Activated T-helper 2 cell treated with anti-CD3 and anti-CD28 coated beads, Interferon-gamma antibody, Interleukin-2, Interleukin-4, amounts not matched to agents 10 μg/mL and 5 μg/mL and 100 μg/mL, durations not matched to agents 14 hours and 24 hours and 36 hours (primary cell): ENCODE measurements around the gene CD9. TPM values are rescaled to one million over a fixed set of nuclear protein-coding genes. Genes with fewer than 3 reads are reported as not detected.
A peak's percentile ranks its signal among the peaks of the same experiment; 100 is the strongest.

Experiments used
- DNase-seq: peaks from one replicate; pipeline ENCODE4 v3.0.0; 2021; ENCODE audit warnings: low spot score
- H3K27ac Mint-ChIP-seq: one replicate; pipeline ENCODE4 v1.8.0; 2021; ENCODE audit warnings: mixed read lengths
- H3K27me3 Mint-ChIP-seq: one replicate; pipeline ENCODE4 v1.8.0; 2021; ENCODE audit warnings: low read depth, mixed read lengths
- H3K36me3 Mint-ChIP-seq: one replicate; pipeline ENCODE4 v1.8.0; 2021; ENCODE audit warnings: low read depth, mixed read lengths
- H3K4me1 Mint-ChIP-seq: one replicate; pipeline ENCODE4 v1.8.0; 2021; ENCODE audit warnings: low read depth, mixed read lengths
- H3K4me3 Mint-ChIP-seq: one replicate; pipeline ENCODE4 v1.8.0; 2021; ENCODE audit warnings: low read depth, mild to moderate bottlenecking, moderate library complexity, mixed read lengths
- H3K9me3 Mint-ChIP-seq: one replicate; pipeline ENCODE4 v1.8.0; 2021; ENCODE audit warnings: mixed read lengths
- intact Hi-C: fragments of 100-400 bp; cut with micrococcal nuclease; formaldehyde crosslinking; loops from one replicate; pipeline ENCODE4 v1.15.1; 2023
- total RNA-seq: library from RNA; stranded (reverse); gene quantifications from 2 replicates; pipeline ENCODE4 v1.2.3, GENCODE V29; 2022

The CD9 gene
- total RNA-seq, 1 donor from 2014 or later, result 24.8 TPM

GRCh38 chr12:6198051-6198450 lies 2.1 kb upstream of the CD9 start:
- H3K9me3 Mint-ChIP-seq, result no peaks in the 10 kb centered on the region
- H3K4me3 Mint-ChIP-seq, result no peak overlapping the region
- H3K27ac Mint-ChIP-seq, result no peak overlapping the region
- peaks cover 34% of the 10 kb centered on the region for H3K27me3 Mint-ChIP-seq
- H3K4me1 Mint-ChIP-seq, result peaks cover 23% of the 10 kb centered on the region
- H3K36me3 Mint-ChIP-seq, result no peaks in the 10 kb centered on the region
- intact Hi-C loops, result loop anchor here (10.0 kb wide), 1 partner anchor 213 kb away; no protein-coding TSS in a partner anchor
- DNase-seq, result no peak

DNA sequence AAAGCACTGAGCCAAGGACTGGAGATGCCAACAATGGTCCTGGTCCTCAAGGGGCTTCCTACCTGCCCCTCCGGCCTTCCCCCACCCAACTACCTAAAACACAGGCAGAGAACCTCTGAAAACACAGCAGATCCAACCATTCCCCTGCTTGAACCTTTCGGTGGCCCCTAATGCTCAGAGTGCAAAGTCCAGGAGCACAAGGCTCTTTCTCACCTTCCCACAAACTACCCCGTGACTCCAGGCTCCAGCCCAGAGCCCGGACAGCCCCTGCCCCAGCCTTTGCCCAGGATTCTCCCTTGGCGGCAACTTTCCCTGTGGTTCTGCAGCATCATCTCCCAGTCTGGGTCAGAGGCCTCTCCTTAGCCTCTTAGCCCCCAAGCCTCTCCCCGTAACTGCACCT lies 1.6 kb upstream of the CD9 start:
- Mint-ChIP-seq H3K27me3 (peaks cover 32% of the 10 kb centered on the region), H3K27ac (no peak overlapping the region), H3K4me3 (no peak overlapping the region), H3K4me1 (peaks cover 23% of the 10 kb centered on the region), H3K36me3 (no peaks in the 10 kb centered on the region), H3K9me3 (no peaks in the 10 kb centered on the region)
- intact Hi-C loops, result loop anchor here (10.0 kb wide), 1 partner anchor 214 kb away; no protein-coding TSS in a partner anchor
- DNase-seq, result no peak

- Mint-ChIP-seq H3K9me3 (no peaks in the 10 kb centered on the region), H3K36me3 (no peaks in the 10 kb centered on the region), H3K4me3 (peak overlapping the region; percentile 41), H3K4me1 (peaks cover 23% of the 10 kb centered on the region), H3K27me3 (peaks cover 32% of the 10 kb centered on the region), H3K27ac (no peak overlapping the region)
- intact Hi-C loops, result loop anchor here (1.0 to 10.0 kb wide), 2 partner anchors 31 to 214 kb away; no protein-coding TSS in a partner anchor
- no peak for DNase-seq
These were observed 1.1 kb upstream of the CD9 start for GRCh38 chr12:6198985-6199530.

GRCh38 chr12:6199531-6200255 lies 507 bp upstream of the CD9 start:
- H3K9me3 Mint-ChIP-seq, result no peaks in the 10 kb centered on the region
- H3K27me3 Mint-ChIP-seq, result peaks cover 34% of the 10 kb centered on the region
- peaks cover 23% of the 10 kb centered on the region for H3K4me1 Mint-ChIP-seq
- no peak for DNase-seq
- H3K36me3 Mint-ChIP-seq, result no peaks in the 10 kb centered on the region
- intact Hi-C loops, result loop anchor here (1.0 to 10.0 kb wide), 2 partner anchors 31 to 215 kb away; no protein-coding TSS in a partner anchor
- H3K4me3 Mint-ChIP-seq, result peak overlapping the region; percentile 41
- H3K27ac Mint-ChIP-seq, result no peak overlapping the region

DNA sequence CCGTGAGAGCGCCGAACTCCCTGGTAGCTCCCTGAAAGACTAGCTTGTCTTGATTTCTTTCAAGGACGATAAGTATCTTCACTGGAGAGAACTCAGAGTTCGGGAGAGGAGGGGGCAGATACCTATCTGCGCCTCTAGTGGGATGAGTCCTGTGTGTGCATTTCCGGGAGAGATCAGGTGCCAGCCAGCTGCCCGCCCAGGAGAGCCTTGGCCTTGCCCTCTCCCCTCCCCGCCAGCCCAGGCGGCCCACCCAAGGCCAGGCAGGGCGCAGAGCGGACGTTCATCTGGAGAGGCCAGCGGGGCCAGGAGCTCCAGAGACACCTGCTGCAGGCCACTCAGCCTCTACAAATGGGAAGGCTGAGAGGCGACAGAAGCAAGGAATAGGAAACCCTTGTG lies 1.0 kb downstream of the CD9 start:
- peaks cover 36% of the 10 kb centered on the region for H3K27me3 Mint-ChIP-seq
- H3K4me3 Mint-ChIP-seq, result peak overlapping the region; percentile 69
- no peak for DNase-seq
- peaks cover 18% of the 10 kb centered on the region for H3K4me1 Mint-ChIP-seq
- intact Hi-C loops, result no loop called here
- no peak overlapping the region for H3K27ac Mint-ChIP-seq
- no peaks in the 10 kb centered on the region for H3K36me3 Mint-ChIP-seq
- no peaks in the 10 kb centered on the region for H3K9me3 Mint-ChIP-seq

DNA sequence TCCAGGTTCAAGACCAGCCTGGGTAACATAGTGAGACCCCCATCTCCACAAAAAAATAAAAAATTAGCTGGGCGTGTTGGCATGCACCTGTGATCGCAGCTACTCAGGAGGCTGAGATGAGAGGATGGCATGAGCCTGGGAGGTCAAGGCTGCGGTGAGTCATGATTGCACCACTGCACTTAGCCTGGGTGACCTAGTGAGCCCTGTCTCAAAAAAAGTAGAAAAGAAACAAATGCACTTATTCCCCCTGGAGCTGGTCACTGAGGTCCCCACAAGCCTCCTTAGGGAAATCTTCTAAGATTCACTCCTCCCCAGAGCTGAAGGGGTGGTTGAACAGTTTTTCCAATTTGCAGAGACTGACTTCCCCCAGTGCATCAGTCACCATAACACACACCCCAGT lies 1.6 kb downstream of the CD9 start:
- peaks cover 36% of the 10 kb centered on the region for H3K27me3 Mint-ChIP-seq
- no peaks in the 10 kb centered on the region for H3K9me3 Mint-ChIP-seq
- no peaks in the 10 kb centered on the region for H3K36me3 Mint-ChIP-seq
- peaks cover 17% of the 10 kb centered on the region for H3K4me1 Mint-ChIP-seq
- no peak for DNase-seq
- intact Hi-C loops, result no loop called here
- no peak overlapping the region for H3K27ac Mint-ChIP-seq
- H3K4me3 Mint-ChIP-seq, result no peak overlapping the region

DNA sequence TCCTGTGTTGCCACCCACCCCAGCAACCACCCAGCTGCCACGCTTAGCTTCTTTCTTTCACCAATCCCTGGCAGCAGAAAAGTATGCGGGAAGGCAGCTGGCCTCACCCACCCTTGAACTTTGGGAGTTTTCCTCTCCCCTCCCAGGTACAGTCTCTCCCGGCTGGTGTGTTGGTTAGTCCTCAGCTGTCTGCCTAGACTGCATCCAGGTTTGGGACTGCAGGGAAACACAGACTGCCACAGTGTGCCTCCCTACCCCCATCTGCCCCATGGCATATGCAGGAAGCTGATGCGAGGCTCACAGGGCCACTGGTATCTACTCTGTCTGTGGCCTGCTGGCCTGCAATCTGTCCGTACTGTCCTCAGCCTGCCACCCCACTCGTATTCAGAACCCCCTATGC lies 2.1 kb downstream of the CD9 start:
- H3K4me1 Mint-ChIP-seq, result peaks cover 17% of the 10 kb centered on the region
- H3K9me3 Mint-ChIP-seq, result no peaks in the 10 kb centered on the region
- no peak overlapping the region for H3K27ac Mint-ChIP-seq
- intact Hi-C loops, result no loop called here
- H3K4me3 Mint-ChIP-seq, result peak overlapping the region; percentile 30
- peaks cover 36% of the 10 kb centered on the region for H3K27me3 Mint-ChIP-seq
- no peak for DNase-seq
- H3K36me3 Mint-ChIP-seq, result no peaks in the 10 kb centered on the region

GRCh38 chr12:6202846-6203245 lies 2.6 kb downstream of the CD9 start:
- no peak overlapping the region for H3K4me3 Mint-ChIP-seq
- H3K27ac Mint-ChIP-seq, result no peak overlapping the region
- peaks cover 17% of the 10 kb centered on the region for H3K4me1 Mint-ChIP-seq
- H3K27me3 Mint-ChIP-seq, result peaks cover 34% of the 10 kb centered on the region
- H3K9me3 Mint-ChIP-seq, result no peaks in the 10 kb centered on the region
- H3K36me3 Mint-ChIP-seq, result no peaks in the 10 kb centered on the region
- no peak for DNase-seq
- intact Hi-C loops, result no loop called here

DNA sequence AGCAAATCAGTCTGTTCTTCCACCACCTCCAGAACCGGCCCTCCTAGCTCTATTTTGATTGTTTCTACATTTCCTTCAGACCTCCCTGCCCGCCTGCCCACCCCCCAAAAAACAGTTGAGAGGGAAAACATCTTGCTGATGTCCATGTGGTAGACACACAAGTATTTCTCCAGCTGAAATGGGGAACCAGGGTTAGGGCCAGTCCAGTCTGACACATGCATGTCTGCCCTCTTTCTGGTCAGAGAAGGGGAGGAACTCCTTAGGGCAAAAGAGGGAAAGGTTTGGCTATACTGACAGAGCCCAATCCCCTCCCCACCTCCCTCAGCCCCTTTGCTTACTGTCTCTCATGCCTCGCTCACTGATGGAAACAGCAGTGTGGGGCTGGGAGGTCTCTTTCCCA lies 3.4 kb downstream of the CD9 start:
- H3K27me3 Mint-ChIP-seq, result peaks cover 27% of the 10 kb centered on the region
- H3K4me3 Mint-ChIP-seq, result no peak overlapping the region

GRCh38 chr12:6204533-6205143 lies 4.4 kb downstream of the CD9 start:
- no peak overlapping the region for H3K4me3 Mint-ChIP-seq

More for the DNA sequence above, 3.4 kb downstream of the CD9 start:
- H3K4me1 Mint-ChIP-seq, result peaks cover 17% of the 10 kb centered on the region
- H3K27ac Mint-ChIP-seq, result no peak overlapping the region
- intact Hi-C loops, result no loop called here
- no peaks in the 10 kb centered on the region for H3K36me3 Mint-ChIP-seq
- no peak for DNase-seq
- no peaks in the 10 kb centered on the region for H3K9me3 Mint-ChIP-seq

DNA sequence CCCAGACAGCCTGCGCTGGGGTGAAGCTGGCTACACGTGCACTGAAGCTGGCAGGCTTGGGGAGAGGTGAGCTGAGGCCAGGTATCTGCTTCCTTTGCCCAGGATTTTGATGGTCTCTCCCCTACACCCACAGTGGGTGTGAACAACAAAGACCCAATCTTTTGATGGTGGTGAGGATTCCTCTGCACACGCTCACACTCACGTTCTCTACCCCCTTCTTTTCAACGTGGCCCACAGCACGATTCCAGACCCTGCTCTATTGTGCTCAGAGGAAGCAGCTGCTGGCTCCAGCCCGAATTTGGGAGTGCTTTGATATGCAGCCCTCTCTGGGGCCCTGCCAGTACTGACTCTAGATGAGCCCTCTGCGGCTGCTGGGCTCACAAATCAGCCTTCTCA lies 4.9 kb downstream of the CD9 start:
- intact Hi-C loops, result no loop called here
- no peak overlapping the region for H3K27ac Mint-ChIP-seq
- H3K4me3 Mint-ChIP-seq, result no peak overlapping the region

More at GRCh38 chr12:6204533-6205143, 4.4 kb downstream of the CD9 start:
- Mint-ChIP-seq H3K27ac (no peak overlapping the region), H3K36me3 (no peaks in the 10 kb centered on the region), H3K4me1 (peaks cover 9% of the 10 kb centered on the region), H3K27me3 (peaks cover 22% of the 10 kb centered on the region), H3K9me3 (no peaks in the 10 kb centered on the region)
- no peak for DNase-seq
- intact Hi-C loops, result no loop called here

GRCh38 chr12:6205761-6206160 lies 5.6 kb downstream of the CD9 start:
- Mint-ChIP-seq H3K27me3 (peaks cover 23% of the 10 kb centered on the region), H3K4me1 (peaks cover 9% of the 10 kb centered on the region), H3K27ac (no peak overlapping the region), H3K9me3 (no peaks in the 10 kb centered on the region), H3K36me3 (no peaks in the 10 kb centered on the region), H3K4me3 (no peak overlapping the region)
- no peak for DNase-seq
- intact Hi-C loops, result no loop called here

More for the DNA sequence above, 4.9 kb downstream of the CD9 start:
- no peaks in the 10 kb centered on the region for H3K36me3 Mint-ChIP-seq
- H3K27me3 Mint-ChIP-seq, result peaks cover 22% of the 10 kb centered on the region
- H3K9me3 Mint-ChIP-seq, result no peaks in the 10 kb centered on the region
- no peak for DNase-seq
- H3K4me1 Mint-ChIP-seq, result peaks cover 9% of the 10 kb centered on the region

DNA sequence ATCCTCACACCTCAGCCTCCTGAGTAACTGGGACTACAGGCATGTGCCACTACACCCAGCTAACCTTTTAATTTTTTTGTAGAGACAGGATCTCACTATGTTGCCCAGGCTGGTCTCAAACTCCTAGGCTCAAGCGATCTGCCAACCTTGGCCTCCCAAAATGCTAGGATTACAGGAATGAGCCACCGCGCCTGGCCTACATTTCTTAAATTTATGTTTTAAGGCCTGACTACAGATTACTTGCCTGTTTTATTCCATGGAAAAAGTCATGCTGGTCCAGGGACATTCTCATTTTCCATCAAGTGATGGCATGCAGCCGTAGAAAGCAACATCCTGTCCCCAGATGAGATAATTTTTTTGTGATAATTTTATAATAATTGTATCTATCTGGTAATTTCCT lies 6.1 kb downstream of the CD9 start:
- intact Hi-C loops, result no loop called here
- Mint-ChIP-seq H3K9me3 (no peaks in the 10 kb centered on the region), H3K4me1 (peaks cover 7% of the 10 kb centered on the region), H3K36me3 (no peaks in the 10 kb centered on the region), H3K4me3 (no peak overlapping the region), H3K27me3 (peaks cover 21% of the 10 kb centered on the region), H3K27ac (no peak overlapping the region)
- no peak for DNase-seq
